Stimulated activated CD8-positive, alpha-beta memory T cell treated with anti-CD3 and anti-CD28 coated beads, Interleukin-2, amount 100 ng/mL, for 1 hour (primary cell): ENCODE data around the gene SMARCD1.
"Not testable (repeated sequence)": the region's sequence is repeated elsewhere in the genome, so short reads cannot be mapped to it uniquely, and the experiment has no call there.

Experiments
- DNase-seq, 2 donors: peaks; one replicate each; pipeline ENCODE4 v3.0.0-alpha.2; 2020; ENCODE audit warnings: low read depth in 2 of 2

SMARCD1 gene

GRCh38 chr12:50142993-50143392 is 57.9 kb downstream of the SMARCD1 start:
- no peak for DNase-seq

DNA sequence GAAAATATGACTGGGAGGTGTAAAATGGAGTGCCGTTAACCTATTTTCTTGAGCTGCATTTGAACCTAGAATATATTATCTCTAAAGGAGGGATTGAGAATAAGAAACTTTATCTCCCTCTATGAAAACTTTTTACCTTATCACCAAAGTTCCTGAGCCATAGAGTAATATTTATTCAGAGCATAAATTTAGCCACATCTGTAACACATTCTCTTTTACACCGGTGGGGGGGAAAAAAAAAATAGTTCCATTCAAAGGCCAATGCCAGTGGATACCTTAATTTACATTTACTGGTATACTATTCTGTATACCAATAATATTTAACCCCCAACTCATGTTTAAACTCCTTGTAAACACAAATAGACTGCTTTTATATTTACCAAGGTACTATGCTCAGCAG is 60.3 kb downstream of the SMARCD1 start:
- DNase-seq, result no peak

GRCh38 chr12:50147281-50147680 is 62.1 kb downstream of the SMARCD1 start:
- DNase-seq, result no peak

- DNase-seq, result not testable (repeated sequence)
Observed at GRCh38 chr12:50148011-50148410, 62.9 kb downstream of the SMARCD1 start.

DNA sequence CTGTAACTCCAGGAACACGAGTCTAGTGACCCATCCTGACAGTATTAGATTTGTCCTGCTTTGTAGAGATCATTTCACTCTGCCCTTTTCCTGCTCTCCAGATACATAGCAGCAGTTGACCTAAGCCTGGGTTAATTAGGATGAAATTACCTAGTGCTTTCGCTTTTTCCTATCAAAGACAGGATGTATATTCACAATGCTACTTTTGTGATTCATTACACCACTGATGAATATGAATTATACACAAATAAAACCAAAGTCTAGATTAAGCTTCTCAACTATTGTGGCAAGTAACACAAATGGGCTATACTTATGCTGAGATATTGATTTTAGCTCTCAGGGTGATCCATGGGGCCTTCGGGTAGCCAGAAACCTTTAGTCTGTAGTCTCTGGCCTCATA is 64.2 kb downstream of the SMARCD1 start:
- DNase-seq, result no peak
